Hematopoietic multipotent progenitor cell treated with erythropoietin and hydrocortisone succinate and interleukin-3 and kit ligand, for 15 days (in vitro differentiated cells): Measurements from ENCODE around the gene ROS1.

Source experiments
- DNase-seq: peaks from one replicate; pipeline ENCODE4 v3.0.0-alpha.2; 2015; ENCODE audit warnings: low spot score

The ROS1 gene

GRCh38 chr6:117309069-117309468 is 116.7 kb downstream of the ROS1 start:
- DNase-seq = no peak

GRCh38 chr6:117307655-117308054 is 118.1 kb downstream of the ROS1 start:
- DNase-seq = no peak

- DNase-seq = no peak
Observed at GRCh38 chr6:117306227-117306790, 119.4 kb downstream of the ROS1 start.

GRCh38 chr6:117304446-117304845 is 121.3 kb downstream of the ROS1 start:
- no peak for DNase-seq

GRCh38 chr6:117303323-117303722 is 122.4 kb downstream of the ROS1 start:
- no peak for DNase-seq

GRCh38 chr6:117298941-117299340 is 126.8 kb downstream of the ROS1 start:
- DNase-seq = no peak

GRCh38 chr6:117290173-117290846 is 135.4 kb downstream of the ROS1 start:
- DNase-seq = no peak

- no peak for DNase-seq
Observed at GRCh38 chr6:117288083-117288715, 137.5 kb downstream of the ROS1 start.

GRCh38 chr6:117280922-117281321 is 144.8 kb downstream of the ROS1 start:
- DNase-seq = no peak

GRCh38 chr6:117276778-117277316 is 148.9 kb downstream of the ROS1 start:
- no peak for DNase-seq

GRCh38 chr6:117275711-117276110 is 150.0 kb downstream of the ROS1 start:
- no peak for DNase-seq

- no peak for DNase-seq
Observed at GRCh38 chr6:117275205-117275604, 150.5 kb downstream of the ROS1 start.

- no peak for DNase-seq
Observed at GRCh38 chr6:117272891-117273290, 152.9 kb downstream of the ROS1 start.

- no peak for DNase-seq
Observed at GRCh38 chr6:117272032-117272866, 153.5 kb downstream of the ROS1 start.

GRCh38 chr6:117270843-117271507 is 154.8 kb downstream of the ROS1 start:
- no peak for DNase-seq

GRCh38 chr6:117270055-117270842 is 155.5 kb downstream of the ROS1 start:
- DNase-seq = no peak

- no peak for DNase-seq
Observed at GRCh38 chr6:117269638-117270054, 156.1 kb downstream of the ROS1 start.

GRCh38 chr6:117268924-117269323 is 156.8 kb downstream of the ROS1 start:
- no peak for DNase-seq

GRCh38 chr6:117267766-117268534 is 157.8 kb downstream of the ROS1 start:
- no peak for DNase-seq

GRCh38 chr6:117267054-117267347 is 158.7 kb downstream of the ROS1 start:
- no peak for DNase-seq
